ENCODE measurements around the gene DNAH17. TPM values are rescaled to one million over a fixed set of nuclear protein-coding genes. Genes with fewer than 3 reads are reported as not detected.
A peak's percentile ranks its signal among the peaks of the same experiment; 100 is the strongest.

The DNAH17 gene
- total RNA-seq, 1 experiment from 2014 or later: 0.69 TPM

DNA sequence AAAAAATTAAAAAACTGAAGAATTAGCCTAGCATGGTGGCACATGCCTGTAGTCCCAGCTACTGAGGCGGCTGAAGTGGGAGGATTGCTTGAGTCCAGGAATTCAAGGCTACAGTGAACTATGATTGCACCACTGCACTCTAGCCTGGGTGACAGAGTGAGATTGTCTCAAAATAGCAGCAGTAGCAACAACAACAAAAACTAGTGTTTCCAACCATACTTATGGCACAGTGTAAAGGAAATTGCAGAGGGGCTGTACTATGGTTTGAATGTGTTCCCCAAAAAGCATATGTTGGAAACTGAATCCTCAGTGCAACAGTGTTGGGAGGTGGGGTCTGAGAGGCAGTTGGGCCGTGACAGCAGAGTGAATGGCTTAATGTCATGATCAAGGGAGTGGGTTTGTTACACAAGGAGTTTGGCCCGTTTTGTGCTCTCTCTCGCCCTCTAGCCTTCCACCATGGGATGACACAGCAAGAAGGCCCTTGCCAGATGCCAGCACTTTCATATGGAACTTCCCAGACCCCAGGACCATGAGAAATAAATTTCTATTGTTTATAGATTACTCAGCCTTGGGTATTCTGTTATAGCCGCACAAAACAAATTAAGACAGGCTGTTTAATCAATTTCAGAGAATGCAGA is 128.7 kb downstream of the DNAH17 start:
- H3K27ac ChIP-seq (ENCODE audit: low read depth, low read length): no peak overlapping the region
- ChIA-PET RAD21 (ENCODE audit: low non-redundant PET in 1 of 2, low total read pairs in 2 of 2, uncharacterized antibody in 2 of 2, unreplicated experiment in 2 of 2) (no interaction called here), CTCF (no interaction called here), POLR2A (no interaction called here)
- ATAC-seq (no peak), DNase-seq (ENCODE audit: low read depth, low spot score) (no peak)
- H4K20me1 ChIP-seq (ENCODE audit: insufficient read depth): no peaks in the 10 kb centered on the region
- H2AFZ ChIP-seq (ENCODE audit: low read depth, low read length, poor library complexity, severe bottlenecking): no peak overlapping the region
- no peak overlapping the region for H3K4me2 ChIP-seq (ENCODE audit: low read length)
- no peaks in the 10 kb centered on the region for H3K36me3 ChIP-seq (ENCODE audit: control insufficient read depth in 1 of 2, insufficient read depth in 2 of 2, low read length in 2 of 2)
- peaks cover 0 to 5% of the 10 kb centered on the region in 2 experiments; a peak in 2 of 4 replicates for H3K9me3 ChIP-seq (ENCODE audit: control insufficient read depth in 1 of 2, insufficient read depth in 1 of 2, low read depth in 1 of 2, low read length in 2 of 2)
- H3K79me2 ChIP-seq (ENCODE audit: insufficient read depth, low read length): no peaks in the 10 kb centered on the region
- BruUV-seq (replicated peaks): no TSS peak
- intact Hi-C loops (cut with micrococcal nuclease): loop anchor here (5.0 kb wide), 1 partner anchor 349 kb away; no protein-coding TSS in a partner anchor
- no peak overlapping the region for H3K9ac ChIP-seq (ENCODE audit: low read length)
- no peak overlapping the region for H3K4me3 ChIP-seq (replicated peaks in 1 of 2; ENCODE audit: low read depth in 1 of 2, low read length in 2 of 2)
- TF ChIP-seq, protein P1, sequence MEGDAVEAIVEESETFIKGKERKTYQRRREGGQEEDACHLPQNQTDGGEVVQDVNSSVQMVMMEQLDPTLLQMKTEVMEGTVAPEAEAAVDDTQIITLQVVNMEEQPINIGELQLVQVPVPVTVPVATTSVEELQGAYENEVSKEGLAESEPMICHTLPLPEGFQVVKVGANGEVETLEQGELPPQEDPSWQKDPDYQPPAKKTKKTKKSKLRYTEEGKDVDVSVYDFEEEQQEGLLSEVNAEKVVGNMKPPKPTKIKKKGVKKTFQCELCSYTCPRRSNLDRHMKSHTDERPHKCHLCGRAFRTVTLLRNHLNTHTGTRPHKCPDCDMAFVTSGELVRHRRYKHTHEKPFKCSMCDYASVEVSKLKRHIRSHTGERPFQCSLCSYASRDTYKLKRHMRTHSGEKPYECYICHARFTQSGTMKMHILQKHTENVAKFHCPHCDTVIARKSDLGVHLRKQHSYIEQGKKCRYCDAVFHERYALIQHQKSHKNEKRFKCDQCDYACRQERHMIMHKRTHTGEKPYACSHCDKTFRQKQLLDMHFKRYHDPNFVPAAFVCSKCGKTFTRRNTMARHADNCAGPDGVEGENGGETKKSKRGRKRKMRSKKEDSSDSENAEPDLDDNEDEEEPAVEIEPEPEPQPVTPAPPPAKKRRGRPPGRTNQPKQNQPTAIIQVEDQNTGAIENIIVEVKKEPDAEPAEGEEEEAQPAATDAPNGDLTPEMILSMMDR (IDR thresholded peaks at IDR 0.05 in 2 of 3, conservative IDR thresholded peaks at IDR 0.05 in 1 of 3; ENCODE audit: borderline replicate concordance in 1 of 3, insufficient read depth in 1 of 3, low read depth in 2 of 3, low read length in 2 of 3): peak in 2 of 3 experiments; percentile 42 to 52; a peak in 3 of 6 replicates
- TF ChIP-seq, protein P2, sequence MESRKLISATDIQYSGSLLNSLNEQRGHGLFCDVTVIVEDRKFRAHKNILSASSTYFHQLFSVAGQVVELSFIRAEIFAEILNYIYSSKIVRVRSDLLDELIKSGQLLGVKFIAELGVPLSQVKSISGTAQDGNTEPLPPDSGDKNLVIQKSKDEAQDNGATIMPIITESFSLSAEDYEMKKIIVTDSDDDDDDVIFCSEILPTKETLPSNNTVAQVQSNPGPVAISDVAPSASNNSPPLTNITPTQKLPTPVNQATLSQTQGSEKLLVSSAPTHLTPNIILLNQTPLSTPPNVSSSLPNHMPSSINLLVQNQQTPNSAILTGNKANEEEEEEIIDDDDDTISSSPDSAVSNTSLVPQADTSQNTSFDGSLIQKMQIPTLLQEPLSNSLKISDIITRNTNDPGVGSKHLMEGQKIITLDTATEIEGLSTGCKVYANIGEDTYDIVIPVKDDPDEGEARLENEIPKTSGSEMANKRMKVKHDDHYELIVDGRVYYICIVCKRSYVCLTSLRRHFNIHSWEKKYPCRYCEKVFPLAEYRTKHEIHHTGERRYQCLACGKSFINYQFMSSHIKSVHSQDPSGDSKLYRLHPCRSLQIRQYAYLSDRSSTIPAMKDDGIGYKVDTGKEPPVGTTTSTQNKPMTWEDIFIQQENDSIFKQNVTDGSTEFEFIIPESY (IDR thresholded peaks at IDR 0.05; ENCODE audit: extremely low read depth, insufficient replicate concordance, low read length): no peak
- H3K27me3 ChIP-seq (ENCODE audit: insufficient read depth, low read length): no peaks in the 10 kb centered on the region
- no peaks in the 10 kb centered on the region for H3K9me2 ChIP-seq (ENCODE audit: insufficient read depth)
- no peaks in the 10 kb centered on the region; a peak in 1 of 4 replicates for H3K4me1 ChIP-seq (ENCODE audit: control insufficient read depth in 1 of 2, insufficient read depth in 2 of 2, low read length in 2 of 2)

Measured in HCT116 (cell line).